HCT116 (cell line): ENCODE results near the gene MORN1. TPM values are rescaled to one million over a fixed set of nuclear protein-coding genes. Genes with fewer than 3 reads are reported as not detected.

ENCODE experiments used
- ATAC-seq: fragments of 200-7000 bp; cut with Tn5 transposase; 2 replicates; pipeline ENCODE4 v1.9.1; 2020; ENCODE audit warnings: mild to moderate bottlenecking, moderate library complexity
- BruUV-seq: library from RNA; stranded (reverse); fragments of 400-500 nt; replicated peaks from 2 replicates; lab custom pipeline; 2021; lab: Mats Ljungman, UMichigan
- CTCF ChIA-PET: fragments of 300-600 bp; sonication (Branson Sonifier 250); formaldehyde crosslinking; loops from one replicate; lab custom pipeline; 2021; ENCODE audit warnings: antibody characterized with exemption; lab: Charles Lee
- POLR2A ChIA-PET: fragments of 300-600, 350-600 bp; sonication (Branson Sonifier 250); formaldehyde crosslinking; loops from one replicate; lab custom pipeline; 2021; ENCODE audit warnings: antibody characterized with exemption; lab: Charles Lee
- RAD21 ChIA-PET, 2 experiments: fragments of 300-600 bp; sonication (Branson Sonifier 250); formaldehyde crosslinking; loops; one replicate each; lab custom pipeline; 2023; ENCODE audit warnings: low total read pairs in 2 of 2; ENCODE audit not compliant: uncharacterized antibody in 2 of 2, unreplicated experiment in 2 of 2, low non-redundant PET in 1 of 2; lab: Charles Lee
- DNase-seq: peaks from one replicate; pipeline ENCODE4 v3.0.0-alpha.2; 2010; ENCODE audit warnings: low read depth, low spot score
- H2AFZ ChIP-seq: fragments of 200-600 bp; shearing (Covaris generic), sonication (generic); 2 replicates; pipeline ENCODE4 v1.6.1; 2017; ENCODE audit warnings: low read depth, mixed run types, mixed read lengths, antibody characterized with exemption, low read length; ENCODE audit not compliant: poor library complexity, severe bottlenecking
- H3K27ac ChIP-seq: 2 replicates; pipeline ENCODE4 v1.5.1; 2012; ENCODE audit warnings: low read depth, low read length
- H3K27me3 ChIP-seq: fragments of 200-600 bp; sonication (generic); 2 replicates; pipeline ENCODE4 v1.6.1; 2016; ENCODE audit warnings: mixed run types, low read length, mixed read lengths; ENCODE audit not compliant: insufficient read depth
- H3K36me3 ChIP-seq, 2 experiments: fragments of 200-500 bp in 1 of 2; fragments of 200-600 bp in 1 of 2; sonication (Bioruptor generic) in 1 of 2; sonication (generic) in 1 of 2; 2 replicates each; pipeline versions ENCODE4 v1.5.1 to v1.6.1; 2014 to 2016; ENCODE audit warnings: low read length in 2 of 2, inconsistent platforms in 1 of 2, mixed read lengths in 1 of 2, mixed run types in 1 of 2; ENCODE audit not compliant: insufficient read depth in 2 of 2, control insufficient read depth in 1 of 2
- H3K4me1 ChIP-seq, 2 experiments: fragments of 200-600 bp in 1 of 2; sonication (generic) in 1 of 2; 2 replicates each; pipeline versions ENCODE4 v1.5.1 to v1.6.1; 2012 to 2017; ENCODE audit warnings: low read length in 2 of 2, inconsistent platforms in 1 of 2, mild to moderate bottlenecking in 1 of 2, mixed read lengths in 1 of 2, mixed run types in 1 of 2, moderate library complexity in 1 of 2; ENCODE audit not compliant: insufficient read depth in 2 of 2, control insufficient read depth in 1 of 2
- H3K4me2 ChIP-seq: fragments of 200-600 bp; sonication (generic); 2 replicates; pipeline ENCODE4 v1.6.1; 2017; ENCODE audit warnings: mixed run types, low read length, mixed read lengths
- H3K4me3 ChIP-seq, 2 experiments: fragments of 200-600 bp in 1 of 2; sonication (generic) in 1 of 2; replicated peaks in 1 of 2; 2 replicates each; pipeline ENCODE4 v1.5.1; 2011 to 2016; ENCODE audit warnings: low read length in 2 of 2, control low read depth in 1 of 2, low read depth in 1 of 2, mild to moderate bottlenecking in 1 of 2, mixed read lengths in 1 of 2, mixed run types in 1 of 2
- H3K79me2 ChIP-seq: fragments of 200-600 bp; sonication (generic); 2 replicates; pipeline ENCODE4 v1.6.1; 2017; ENCODE audit warnings: mild to moderate bottlenecking, mixed run types, low read length, moderate library complexity, mixed read lengths; ENCODE audit not compliant: insufficient read depth
- H3K9ac ChIP-seq: fragments of 200-600 bp; sonication (generic); 2 replicates; pipeline ENCODE4 v1.6.1; 2016; ENCODE audit warnings: low read length, mixed read lengths
- H3K9me2 ChIP-seq: fragments of 200-600 bp; sonication (generic), shearing (Covaris generic); 2 replicates; pipeline ENCODE4 v1.6.1; 2017; ENCODE audit warnings: mixed run types, mild to moderate bottlenecking, moderate library complexity; ENCODE audit not compliant: insufficient read depth
- H3K9me3 ChIP-seq, 2 experiments: fragments of 200-500 bp in 1 of 2; fragments of 200-600 bp in 1 of 2; sonication (Bioruptor generic) in 1 of 2; sonication (generic) in 1 of 2; 2 replicates each; pipeline ENCODE4 v1.6.1; 2014 to 2017; ENCODE audit warnings: low read length in 2 of 2, mixed read lengths in 2 of 2, inconsistent platforms in 1 of 2, low read depth in 1 of 2, mild to moderate bottlenecking in 1 of 2, mixed run types in 1 of 2, moderate library complexity in 1 of 2; ENCODE audit not compliant: control insufficient read depth in 1 of 2, insufficient read depth in 1 of 2
- H4K20me1 ChIP-seq: fragments of 200-600 bp; sonication (generic), shearing (Covaris generic); 2 replicates; pipeline ENCODE4 v1.6.1; 2017; ENCODE audit warnings: mixed run types, mild to moderate bottlenecking, moderate library complexity; ENCODE audit not compliant: insufficient read depth
- EGR1 ChIP-seq: IDR thresholded peaks from 2 replicates; pipeline ENCODE4 v1.6.1; 2012; ENCODE audit warnings: low read depth
- EZH2 ChIP-seq: fragments of 200-600 bp; sonication (generic); IDR thresholded peaks from 2 replicates; pipeline ENCODE4 v1.6.1; 2017; ENCODE audit warnings: antibody characterized with exemption, mixed run types
- EZH2phosphoT487 ChIP-seq: fragments of 200-600 bp; IDR thresholded peaks from 2 replicates; pipeline ENCODE4 v1.6.1; 2018; ENCODE audit warnings: antibody characterized with exemption, borderline replicate concordance
- FOSL1 ChIP-seq: IDR thresholded peaks from 2 replicates; pipeline ENCODE4 v1.6.1; 2012; ENCODE audit warnings: low read depth
- JUND ChIP-seq: IDR thresholded peaks from 2 replicates; pipeline ENCODE4 v1.6.1; 2012
- POLR2A ChIP-seq: IDR thresholded peaks from 2 replicates; pipeline ENCODE4 v1.7.0; 2011; ENCODE audit warnings: borderline replicate concordance; ENCODE audit not compliant: insufficient read depth, insufficient read length; ENCODE audit errors: extremely low read depth
- RAD21 ChIP-seq: IDR thresholded peaks from 2 replicates; pipeline ENCODE4 v1.6.1; 2012; ENCODE audit warnings: low read depth, mild to moderate bottlenecking
- SIN3A ChIP-seq: IDR thresholded peaks from 2 replicates; pipeline ENCODE4 v1.6.1; 2012; ENCODE audit warnings: low read depth
- SP1 ChIP-seq: IDR thresholded peaks from 2 replicates; pipeline ENCODE4 v1.6.1; 2012; ENCODE audit warnings: low read depth
- TCF7L2 ChIP-seq: IDR thresholded peaks from 2 replicates; pipeline ENCODE4 v1.7.0; 2011; ENCODE audit warnings: borderline replicate concordance, inconsistent platforms; ENCODE audit not compliant: insufficient read depth, insufficient read length; ENCODE audit errors: extremely low read depth
- intact Hi-C: fragments of 100-400 bp; cut with micrococcal nuclease; formaldehyde crosslinking; loops from 2 replicates; pipeline ENCODE4 v1.10.0; 2022
- total RNA-seq: library from RNA; stranded (reverse); gene quantifications from one replicate; pipeline ENCODE4 v1.2.1, GENCODE V29; 2021; ENCODE audit not compliant: unreplicated experiment
- TF ChIP-seq, protein P1 (sequence below): IDR thresholded peaks from 2 replicates; pipeline ENCODE4 v1.6.1; 2012; ENCODE audit warnings: low read depth
- TF ChIP-seq, protein P2 (sequence below): IDR thresholded peaks from 2 replicates; pipeline ENCODE4 v1.6.1; 2012
- TF ChIP-seq, protein P3 (sequence below): IDR thresholded peaks from 2 replicates; pipeline ENCODE4 v1.6.1; 2012
- TF ChIP-seq, protein P4 (sequence below): IDR thresholded peaks from 2 replicates; pipeline ENCODE4 v1.6.1; 2011; ENCODE audit warnings: mild to moderate bottlenecking, low read length, moderate library complexity; ENCODE audit not compliant: insufficient replicate concordance; ENCODE audit errors: extremely low read depth

Gene MORN1
- total RNA-seq, 1 experiment from 2014 or later, result 21.4 TPM

DNA sequence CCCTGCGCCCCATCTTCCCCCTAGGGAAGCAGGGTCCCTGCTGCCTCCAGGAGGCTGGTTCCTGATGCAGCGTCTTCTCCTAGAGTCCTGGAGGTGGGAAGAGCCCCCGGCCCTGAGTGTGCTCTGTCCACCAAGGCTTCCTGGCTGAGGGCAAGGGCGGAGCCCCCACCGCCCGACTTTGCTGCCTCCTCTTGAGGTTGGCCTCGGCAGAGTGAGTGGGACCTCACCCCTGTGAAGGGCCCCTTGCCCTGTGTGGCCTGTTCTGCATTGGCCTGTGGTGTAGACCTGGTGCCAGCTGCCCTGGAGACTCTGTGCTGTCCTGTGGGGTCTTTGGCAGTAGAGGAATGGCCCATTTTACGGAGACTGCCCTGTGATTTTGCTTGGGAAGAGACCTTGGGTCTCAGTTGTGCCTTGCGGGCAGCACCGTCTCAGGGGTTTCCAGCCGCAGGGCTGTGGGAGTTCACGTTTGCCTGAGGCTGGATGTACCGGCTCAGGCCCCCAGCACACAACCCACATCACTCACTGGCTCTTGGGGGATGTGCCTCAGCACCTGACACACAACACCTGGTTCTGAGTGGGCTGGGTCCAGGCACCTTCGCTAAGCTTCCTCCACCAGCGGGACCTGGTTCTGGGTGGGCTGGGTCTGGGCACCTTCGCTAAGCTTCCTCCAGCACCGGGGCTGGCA, 89.6 kb downstream of the MORN1 start:
- no peak overlapping the region for H3K27ac ChIP-seq
- RAD21 ChIA-PET, result no interaction called here
- peaks cover 3 to 5% of the 10 kb centered on the region in 2 experiments; a peak in 1 of 4 replicates for H3K36me3 ChIP-seq
- intact Hi-C loops, result no loop called here
- BruUV-seq, result no TSS peak
- no peak overlapping the region for H3K4me2 ChIP-seq
- no peaks in the 10 kb centered on the region for H4K20me1 ChIP-seq
- no peak for DNase-seq
- H3K9ac ChIP-seq, result no peak overlapping the region
- H2AFZ ChIP-seq, result no peak overlapping the region
- no peaks in the 10 kb centered on the region for H3K4me1 ChIP-seq
- peaks cover 59% of the 10 kb centered on the region for H3K79me2 ChIP-seq
- no peaks in the 10 kb centered on the region for H3K9me3 ChIP-seq
- no peak overlapping the region for H3K4me3 ChIP-seq
- H3K27me3 ChIP-seq, result no peaks in the 10 kb centered on the region
- ATAC-seq, result no peak
- TF ChIP-seq EGR1, result no peak
- no peak for TF ChIP-seq SIN3A
- TF ChIP-seq POLR2A, result no peak
- TF ChIP-seq, protein P1, sequence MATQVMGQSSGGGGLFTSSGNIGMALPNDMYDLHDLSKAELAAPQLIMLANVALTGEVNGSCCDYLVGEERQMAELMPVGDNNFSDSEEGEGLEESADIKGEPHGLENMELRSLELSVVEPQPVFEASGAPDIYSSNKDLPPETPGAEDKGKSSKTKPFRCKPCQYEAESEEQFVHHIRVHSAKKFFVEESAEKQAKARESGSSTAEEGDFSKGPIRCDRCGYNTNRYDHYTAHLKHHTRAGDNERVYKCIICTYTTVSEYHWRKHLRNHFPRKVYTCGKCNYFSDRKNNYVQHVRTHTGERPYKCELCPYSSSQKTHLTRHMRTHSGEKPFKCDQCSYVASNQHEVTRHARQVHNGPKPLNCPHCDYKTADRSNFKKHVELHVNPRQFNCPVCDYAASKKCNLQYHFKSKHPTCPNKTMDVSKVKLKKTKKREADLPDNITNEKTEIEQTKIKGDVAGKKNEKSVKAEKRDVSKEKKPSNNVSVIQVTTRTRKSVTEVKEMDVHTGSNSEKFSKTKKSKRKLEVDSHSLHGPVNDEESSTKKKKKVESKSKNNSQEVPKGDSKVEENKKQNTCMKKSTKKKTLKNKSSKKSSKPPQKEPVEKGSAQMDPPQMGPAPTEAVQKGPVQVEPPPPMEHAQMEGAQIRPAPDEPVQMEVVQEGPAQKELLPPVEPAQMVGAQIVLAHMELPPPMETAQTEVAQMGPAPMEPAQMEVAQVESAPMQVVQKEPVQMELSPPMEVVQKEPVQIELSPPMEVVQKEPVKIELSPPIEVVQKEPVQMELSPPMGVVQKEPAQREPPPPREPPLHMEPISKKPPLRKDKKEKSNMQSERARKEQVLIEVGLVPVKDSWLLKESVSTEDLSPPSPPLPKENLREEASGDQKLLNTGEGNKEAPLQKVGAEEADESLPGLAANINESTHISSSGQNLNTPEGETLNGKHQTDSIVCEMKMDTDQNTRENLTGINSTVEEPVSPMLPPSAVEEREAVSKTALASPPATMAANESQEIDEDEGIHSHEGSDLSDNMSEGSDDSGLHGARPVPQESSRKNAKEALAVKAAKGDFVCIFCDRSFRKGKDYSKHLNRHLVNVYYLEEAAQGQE, result no peak
- no peak for TF ChIP-seq SP1
- TF ChIP-seq FOSL1, result no peak
- no peak for TF ChIP-seq JUND
- TF ChIP-seq RAD21, result no peak
- TF ChIP-seq, protein P2, sequence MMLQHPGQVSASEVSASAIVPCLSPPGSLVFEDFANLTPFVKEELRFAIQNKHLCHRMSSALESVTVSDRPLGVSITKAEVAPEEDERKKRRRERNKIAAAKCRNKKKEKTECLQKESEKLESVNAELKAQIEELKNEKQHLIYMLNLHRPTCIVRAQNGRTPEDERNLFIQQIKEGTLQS, result no peak
- no peak for TF ChIP-seq EZH2
- TF ChIP-seq EZH2phosphoT487, result no peak
- TF ChIP-seq, protein P3, sequence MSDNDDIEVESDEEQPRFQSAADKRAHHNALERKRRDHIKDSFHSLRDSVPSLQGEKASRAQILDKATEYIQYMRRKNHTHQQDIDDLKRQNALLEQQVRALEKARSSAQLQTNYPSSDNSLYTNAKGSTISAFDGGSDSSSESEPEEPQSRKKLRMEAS, result no peak
- no peak for TF ChIP-seq TCF7L2
- TF ChIP-seq, protein P4, sequence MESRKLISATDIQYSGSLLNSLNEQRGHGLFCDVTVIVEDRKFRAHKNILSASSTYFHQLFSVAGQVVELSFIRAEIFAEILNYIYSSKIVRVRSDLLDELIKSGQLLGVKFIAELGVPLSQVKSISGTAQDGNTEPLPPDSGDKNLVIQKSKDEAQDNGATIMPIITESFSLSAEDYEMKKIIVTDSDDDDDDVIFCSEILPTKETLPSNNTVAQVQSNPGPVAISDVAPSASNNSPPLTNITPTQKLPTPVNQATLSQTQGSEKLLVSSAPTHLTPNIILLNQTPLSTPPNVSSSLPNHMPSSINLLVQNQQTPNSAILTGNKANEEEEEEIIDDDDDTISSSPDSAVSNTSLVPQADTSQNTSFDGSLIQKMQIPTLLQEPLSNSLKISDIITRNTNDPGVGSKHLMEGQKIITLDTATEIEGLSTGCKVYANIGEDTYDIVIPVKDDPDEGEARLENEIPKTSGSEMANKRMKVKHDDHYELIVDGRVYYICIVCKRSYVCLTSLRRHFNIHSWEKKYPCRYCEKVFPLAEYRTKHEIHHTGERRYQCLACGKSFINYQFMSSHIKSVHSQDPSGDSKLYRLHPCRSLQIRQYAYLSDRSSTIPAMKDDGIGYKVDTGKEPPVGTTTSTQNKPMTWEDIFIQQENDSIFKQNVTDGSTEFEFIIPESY, result no peak
- TF ChIP-seq, all 23 proteins: peak for 0
- CTCF ChIA-PET, result no interaction called here
- no peaks in the 10 kb centered on the region for H3K9me2 ChIP-seq
- POLR2A ChIA-PET, result no interaction called here
